NCI-H146 treated with DMSO at 0.1 percent for 48 hours (cell line): Measurements from ENCODE around the gene DEFB116.
"Not testable (repeated sequence)": the region's sequence is repeated elsewhere in the genome, so short reads cannot be mapped to it uniquely, and the experiment has no call there.

Experiments
- DNase-seq: peaks from one replicate; lab custom pipeline; 2025; ENCODE audit not compliant: unreplicated experiment; lab: John Stamatoyannopoulos, UW

Gene DEFB116

GRCh38 chr20:31308535-31309162, at the start of gene DEFB116:
TSS of gene DEFB116 (minus strand) at chr20:31308585. CDS start at chr20:31308585, 0 bp downstream.
- no peak for DNase-seq

DNA sequence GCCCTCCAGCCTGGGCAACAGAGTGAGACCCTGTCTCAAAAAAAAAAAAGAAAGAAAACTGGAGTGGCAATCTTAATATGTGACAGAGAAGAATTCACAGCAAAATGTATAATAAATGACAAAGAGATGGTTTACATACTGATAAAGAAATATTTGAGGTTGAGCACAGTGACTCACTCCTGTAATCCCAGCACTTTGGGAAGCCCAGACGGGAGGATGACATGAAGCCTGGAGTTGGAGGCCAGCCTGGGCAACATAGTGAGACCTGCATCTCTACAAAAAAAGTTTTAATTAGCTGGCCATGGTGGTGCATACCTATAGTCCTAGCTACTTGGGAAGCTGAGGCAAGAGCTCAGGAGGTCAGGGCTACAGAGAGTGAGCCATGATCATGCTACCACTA, 47.6 kb upstream of the DEFB116 start:
- DNase-seq, result no peak

DNA sequence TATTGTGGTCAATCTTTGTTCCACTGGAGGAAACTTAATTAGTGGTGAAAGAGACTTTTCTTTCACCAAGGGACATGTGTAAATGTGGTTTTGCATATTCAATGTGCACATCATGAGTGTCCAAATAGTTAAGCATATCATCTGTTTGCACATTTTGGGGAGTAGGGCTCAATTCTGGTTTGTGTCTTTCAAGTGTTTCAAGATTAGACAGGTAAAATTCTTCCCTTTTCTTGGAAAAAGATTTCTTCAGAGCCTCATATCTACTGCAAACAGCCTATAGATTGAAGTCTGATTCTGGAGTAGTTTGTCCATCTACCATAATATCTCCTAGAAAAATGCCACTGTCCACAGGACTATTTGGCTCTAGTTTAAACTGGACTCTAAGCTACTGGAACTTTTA, 33.1 kb upstream of the DEFB116 start:
- DNase-seq, result no peak

DNA sequence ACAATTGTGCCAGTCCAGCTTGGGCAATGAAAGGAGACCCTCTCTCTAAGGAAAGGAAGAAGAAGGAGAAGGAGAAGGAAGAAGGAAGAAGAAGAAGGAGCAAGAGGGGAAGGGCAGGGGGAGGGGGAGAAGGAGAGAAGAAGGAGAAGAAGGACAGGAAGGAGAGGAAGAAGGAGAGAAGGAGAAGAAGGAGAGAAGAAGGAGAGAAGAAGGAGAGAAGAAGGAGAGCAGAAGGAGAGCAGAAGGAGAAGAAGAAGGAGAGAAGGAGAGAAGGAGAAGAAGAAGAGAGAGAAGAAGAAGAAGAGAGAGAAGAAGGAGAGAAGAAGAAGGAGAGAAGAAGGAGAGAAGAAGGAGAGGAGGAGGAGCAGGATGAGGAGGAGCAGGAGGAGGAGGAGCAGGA, 22.5 kb upstream of the DEFB116 start:
- DNase-seq, result no peak

DNA sequence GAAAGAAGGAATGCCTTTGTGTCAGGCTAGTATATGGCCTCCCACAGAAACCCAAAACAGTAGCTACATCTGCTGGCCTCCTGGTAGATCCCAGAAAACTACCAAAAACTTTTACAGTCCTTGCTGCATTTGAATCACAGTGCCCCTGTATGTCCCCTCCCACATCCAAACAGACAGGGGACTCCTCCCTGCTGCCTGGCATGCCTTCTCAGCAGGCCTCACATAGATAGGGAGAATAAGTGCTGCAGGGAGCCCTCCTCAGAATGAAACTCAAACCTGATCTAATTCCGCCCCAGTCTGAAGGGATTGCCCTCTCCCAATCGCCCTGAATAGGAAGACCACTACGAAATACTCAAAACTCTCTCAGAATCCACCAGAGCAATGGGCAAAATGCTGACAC, 14.1 kb upstream of the DEFB116 start:
- DNase-seq, result no peak

- not testable (repeated sequence) for DNase-seq
Measured at GRCh38 chr20:31284964-31285363, 23.4 kb downstream of the DEFB116 start.

- DNase-seq, result no peak
Measured at GRCh38 chr20:31278178-31278577, 30.2 kb downstream of the DEFB116 start.

DNA sequence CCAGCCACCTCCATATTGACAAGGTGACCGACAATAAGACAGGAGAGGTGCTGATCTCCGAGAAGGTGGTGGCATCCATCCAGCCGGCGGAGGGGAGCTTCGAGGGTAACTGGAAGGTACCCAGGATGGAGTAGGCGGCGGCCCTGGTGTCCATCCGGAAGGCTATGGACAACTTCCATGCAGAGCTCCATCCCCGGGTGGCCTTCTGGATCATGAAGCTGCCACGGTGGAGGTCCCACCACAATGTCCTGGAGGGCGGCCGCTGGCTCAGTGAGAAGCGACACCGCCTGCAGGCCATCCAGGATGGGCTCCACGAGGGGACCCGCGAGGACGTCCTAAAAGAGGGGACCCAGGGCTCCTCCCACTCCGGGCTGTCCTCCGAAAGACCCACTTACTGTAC, 33.9 kb downstream of the DEFB116 start:
- DNase-seq, result no peak

GRCh38 chr20:31260326-31260932, 48.0 kb downstream of the DEFB116 start:
- peak; percentile 51 for DNase-seq

GRCh38 chr20:31257364-31257763, 51.0 kb downstream of the DEFB116 start, which contains the start of gene DEFB115:
TSS of gene DEFB115 (plus strand) at chr20:31257664. CDS start at chr20:31257664, 0 bp downstream.
- no peak for DNase-seq

GRCh38 chr20:31256959-31257358, 51.4 kb downstream of the DEFB116 start:
- no peak for DNase-seq
